ENCODE results near the gene HMX3.
"Not testable (repeated sequence)": the region's sequence is repeated elsewhere in the genome, so short reads cannot be mapped to it uniquely, and the experiment has no call there.

HMX3 gene

DNA sequence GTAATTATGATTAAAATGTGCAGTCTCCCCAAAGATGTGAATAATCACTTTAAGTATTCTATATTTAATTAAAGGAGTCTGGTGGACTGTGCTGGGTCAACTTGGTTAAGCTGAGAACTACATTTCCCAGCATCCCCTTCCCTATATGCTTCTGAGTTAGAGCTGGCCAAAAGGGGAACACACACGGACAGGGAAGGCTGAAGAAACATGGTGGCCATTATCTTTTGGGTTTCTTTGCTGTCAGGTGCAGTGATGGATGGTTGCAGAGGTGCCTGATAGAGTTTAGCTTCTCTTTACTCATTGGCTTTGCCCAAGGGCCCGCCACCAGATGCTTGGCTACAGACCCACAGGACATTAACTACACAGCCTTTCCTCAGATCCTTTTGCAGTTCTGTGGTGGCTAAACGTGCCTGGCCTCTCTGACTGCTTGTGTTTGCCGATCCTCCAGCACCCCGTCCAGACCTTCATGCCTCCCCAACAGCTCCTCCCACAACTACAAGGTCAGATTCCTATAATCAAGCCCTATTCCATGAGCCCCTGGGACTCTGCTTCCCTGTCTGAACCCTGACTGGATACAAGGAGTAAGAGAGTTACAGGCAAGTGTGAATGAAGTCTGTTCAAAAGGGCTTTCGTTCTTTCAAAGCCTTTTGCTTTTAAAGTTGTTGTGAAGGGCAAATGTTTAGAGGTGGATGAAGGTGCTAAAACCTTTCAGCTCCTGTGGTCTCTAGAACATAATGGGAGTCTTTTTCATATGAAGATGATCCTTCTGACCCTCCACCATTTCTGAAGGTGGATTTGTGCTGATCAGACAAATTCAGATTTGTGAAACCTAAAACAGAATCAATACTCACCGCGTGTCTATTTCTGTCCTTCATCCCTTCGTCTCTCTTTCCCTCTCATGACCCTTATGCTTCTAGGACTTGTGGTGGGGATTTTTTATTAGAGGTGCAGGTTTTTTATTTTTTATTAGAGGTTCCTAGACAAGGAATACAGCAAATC is 39.9 kb downstream of the HMX3 start:
- DNase-seq (ENCODE audit: low spot score) = no peak

DNA sequence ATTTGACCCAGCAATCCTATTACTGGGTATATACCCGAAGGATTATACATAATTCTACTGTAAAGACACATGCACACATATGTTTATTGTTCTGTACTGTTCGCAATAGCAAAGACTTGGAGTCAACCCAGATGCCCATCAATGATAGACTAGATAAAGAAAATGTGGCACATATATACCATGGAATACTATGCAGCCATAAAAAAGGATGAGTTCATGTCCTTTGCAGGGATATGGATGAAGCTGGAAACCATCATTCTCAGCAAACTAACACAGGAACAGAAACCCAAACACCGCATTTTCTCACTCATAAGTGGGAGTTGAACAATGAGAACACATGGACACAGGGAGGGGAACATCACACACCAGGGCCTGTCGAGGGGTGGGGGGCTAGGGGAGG is 42.6 kb downstream of the HMX3 start:
- DNase-seq (ENCODE audit: low spot score) = not testable (repeated sequence)

DNA sequence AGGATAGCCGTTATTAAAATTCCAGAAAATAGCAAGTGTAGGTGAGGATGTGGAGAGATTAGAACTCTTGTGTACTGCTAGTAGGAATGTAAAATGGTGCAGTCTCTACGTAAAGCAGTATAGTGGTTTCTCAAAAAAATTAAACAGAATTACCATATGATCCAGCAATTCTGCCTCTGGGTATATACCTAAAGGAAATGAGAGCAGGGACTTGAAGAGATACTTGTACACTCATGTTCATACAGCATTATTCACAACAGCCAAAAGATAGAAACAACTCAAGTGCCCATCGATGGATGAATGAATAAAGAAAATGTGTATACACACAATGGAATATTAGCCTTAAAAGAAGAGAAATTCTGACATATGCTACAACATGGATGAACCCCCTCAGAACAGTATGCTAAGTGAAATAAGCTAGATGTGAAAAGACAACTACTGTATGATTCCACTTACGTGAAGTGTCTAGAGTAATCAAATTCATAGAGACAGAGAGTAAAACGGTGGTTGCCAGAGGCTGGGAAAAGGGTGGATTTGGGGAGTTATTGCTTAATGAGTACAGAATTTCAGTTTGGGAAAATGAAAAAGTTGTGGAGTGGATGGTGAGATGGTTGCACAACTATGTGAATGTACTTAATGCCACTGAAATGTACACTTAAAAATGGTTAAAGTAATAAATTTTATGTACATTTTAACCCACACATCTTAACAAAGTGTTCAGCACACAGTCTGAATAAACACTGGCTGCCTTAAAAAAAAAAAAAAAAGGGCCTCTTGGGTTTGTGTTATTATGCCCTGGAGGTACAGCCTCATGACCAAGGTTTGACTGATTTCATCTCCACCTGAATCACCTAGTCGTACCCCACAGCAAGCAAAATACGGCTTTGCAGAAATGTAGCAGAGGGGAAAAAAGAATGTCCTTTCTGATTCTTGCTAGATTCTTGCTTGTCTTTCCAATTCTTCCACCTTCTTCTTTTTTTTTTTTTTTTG is 44.6 kb downstream of the HMX3 start:
- no peak for DNase-seq (ENCODE audit: low spot score)

DNA sequence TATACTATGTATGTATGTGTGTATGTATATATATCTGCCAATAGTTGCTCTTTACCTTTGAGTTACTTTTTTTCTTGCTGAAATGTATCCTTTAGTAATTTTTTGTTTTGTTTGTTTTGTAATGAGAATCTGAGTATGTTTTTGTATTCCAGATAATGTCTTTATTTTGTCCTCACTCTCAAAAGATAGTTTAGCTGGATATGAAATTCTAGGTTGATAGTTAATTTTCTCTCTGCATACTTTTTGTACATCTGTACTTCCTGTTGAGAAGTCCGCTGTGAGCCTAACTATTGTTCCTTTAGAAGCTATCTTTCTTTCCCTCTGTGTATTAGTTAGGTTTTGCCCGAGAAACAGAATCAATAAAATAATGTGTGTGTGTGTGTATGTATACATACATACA is 48.0 kb downstream of the HMX3 start:
- DNase-seq (ENCODE audit: low spot score) = no peak

DNA sequence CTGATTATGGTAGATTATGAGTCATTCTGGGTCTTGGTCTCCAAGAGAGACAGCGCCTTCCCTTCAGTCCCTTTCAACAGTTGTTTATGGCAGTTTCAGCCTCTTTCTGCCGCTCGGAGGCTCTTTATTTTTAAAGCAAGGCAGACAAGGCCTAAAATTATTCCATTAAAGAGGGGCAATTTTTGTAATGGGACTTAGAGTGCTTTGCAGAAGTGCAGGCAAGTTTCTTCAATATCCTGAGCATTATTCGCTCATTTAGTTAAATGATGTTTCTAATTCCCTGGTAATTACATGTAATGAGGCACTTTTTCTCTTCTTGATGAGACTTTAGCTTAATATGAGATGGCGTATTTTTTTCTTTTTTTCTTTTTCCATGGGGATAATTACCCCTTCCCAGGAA is 52.0 kb downstream of the HMX3 start:
- no peak for DNase-seq (ENCODE audit: low spot score)
